ENCODE measurements around the gene ADI1.
A peak's percentile ranks its signal among the peaks of the same experiment; 100 is the strongest.

DNA sequence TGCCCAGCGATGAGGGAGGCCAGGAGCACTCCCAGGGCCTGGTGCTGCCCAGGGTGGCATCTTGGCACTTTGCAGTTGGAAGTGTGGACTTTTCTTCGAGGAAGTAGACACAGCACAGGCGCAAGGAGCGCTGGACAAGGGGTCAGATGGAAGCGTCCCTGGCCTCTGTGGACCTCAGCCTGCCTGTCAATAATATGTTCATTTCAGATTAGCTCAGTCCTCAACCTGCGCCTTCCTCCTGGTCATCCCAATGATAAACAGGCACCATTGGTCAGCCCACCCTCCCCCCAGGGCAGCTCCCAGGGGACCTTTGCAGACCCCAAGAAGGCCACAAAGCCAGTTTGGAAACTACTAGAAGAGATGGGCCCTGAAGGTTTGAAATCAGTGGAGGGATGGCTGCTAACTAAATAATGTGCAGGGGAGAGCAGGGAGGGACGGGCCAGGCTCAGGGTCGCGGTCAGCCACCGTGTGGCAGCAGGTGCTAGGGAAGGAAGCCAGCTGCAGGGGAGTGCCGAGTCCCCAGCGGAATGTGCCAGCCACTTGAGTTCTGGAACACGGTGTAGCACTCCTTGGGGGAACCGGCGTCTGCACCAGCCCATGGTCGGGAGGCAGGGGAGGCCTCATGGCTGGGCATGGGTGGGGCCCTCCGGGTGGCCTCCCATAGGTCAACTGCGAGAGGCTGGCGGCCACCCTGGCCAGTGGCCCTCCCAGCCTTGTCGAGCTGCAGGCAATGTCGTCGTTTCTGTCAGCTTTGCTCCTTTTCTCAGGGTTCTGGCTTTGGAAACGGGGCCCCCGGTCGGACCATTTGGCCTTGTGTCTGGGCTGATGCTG lies 59.9 kb downstream of the ADI1 start:
- TF ChIP-seq POLR2A (IDR thresholded peaks at IDR 0.05), result no peak
- TF ChIP-seq, protein P1, sequence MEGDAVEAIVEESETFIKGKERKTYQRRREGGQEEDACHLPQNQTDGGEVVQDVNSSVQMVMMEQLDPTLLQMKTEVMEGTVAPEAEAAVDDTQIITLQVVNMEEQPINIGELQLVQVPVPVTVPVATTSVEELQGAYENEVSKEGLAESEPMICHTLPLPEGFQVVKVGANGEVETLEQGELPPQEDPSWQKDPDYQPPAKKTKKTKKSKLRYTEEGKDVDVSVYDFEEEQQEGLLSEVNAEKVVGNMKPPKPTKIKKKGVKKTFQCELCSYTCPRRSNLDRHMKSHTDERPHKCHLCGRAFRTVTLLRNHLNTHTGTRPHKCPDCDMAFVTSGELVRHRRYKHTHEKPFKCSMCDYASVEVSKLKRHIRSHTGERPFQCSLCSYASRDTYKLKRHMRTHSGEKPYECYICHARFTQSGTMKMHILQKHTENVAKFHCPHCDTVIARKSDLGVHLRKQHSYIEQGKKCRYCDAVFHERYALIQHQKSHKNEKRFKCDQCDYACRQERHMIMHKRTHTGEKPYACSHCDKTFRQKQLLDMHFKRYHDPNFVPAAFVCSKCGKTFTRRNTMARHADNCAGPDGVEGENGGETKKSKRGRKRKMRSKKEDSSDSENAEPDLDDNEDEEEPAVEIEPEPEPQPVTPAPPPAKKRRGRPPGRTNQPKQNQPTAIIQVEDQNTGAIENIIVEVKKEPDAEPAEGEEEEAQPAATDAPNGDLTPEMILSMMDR (IDR thresholded peaks at IDR 0.05 in 4 of 5, conservative IDR thresholded peaks at IDR 0.05 in 1 of 5), result peak in 2 of 5 experiments; percentile 4 to 47
